DND-41 (cell line): ENCODE measurements around the gene TSPAN18.

Experiments used
- ATAC-seq: fragments of 200-7000 bp; cut with Tn5 transposase; 3 replicates; pipeline ENCODE4 v1.9.1; 2021; ENCODE audit warnings: low read depth; ENCODE audit not compliant: insufficient read depth
- DNase-seq: peaks from one replicate; pipeline ENCODE4 v3.0.0-alpha.2; 2020
- H2AFZ ChIP-seq: 2 replicates; pipeline ENCODE4 v1.6.0; 2012; ENCODE audit warnings: low read depth, low read length
- H3K27ac ChIP-seq: 2 replicates; pipeline ENCODE4 v1.5.1; 2012; ENCODE audit warnings: low read length, inconsistent platforms
- H3K27me3 ChIP-seq: fragments of 200-600 bp; sonication (generic); 2 replicates; pipeline ENCODE4 v1.6.0; 2012; ENCODE audit warnings: low read length, mild to moderate bottlenecking, inconsistent platforms; ENCODE audit not compliant: insufficient read depth, poor library complexity
- H3K36me3 ChIP-seq: 2 replicates; pipeline ENCODE4 v1.5.1; 2012; ENCODE audit warnings: low read length, inconsistent platforms; ENCODE audit not compliant: insufficient read depth
- H3K4me1 ChIP-seq: 2 replicates; pipeline ENCODE4 v1.5.1; 2012; ENCODE audit warnings: mild to moderate bottlenecking, low read length; ENCODE audit not compliant: insufficient read depth
- H3K4me2 ChIP-seq: 2 replicates; pipeline ENCODE4 v1.6.0; 2012; ENCODE audit warnings: mild to moderate bottlenecking, moderate library complexity, low read length, inconsistent platforms; ENCODE audit not compliant: insufficient read depth
- H3K4me3 ChIP-seq, 2 experiments: fragments of 200-600 bp in 1 of 2; shearing (Covaris generic) in 1 of 2; 2 replicates each; pipeline ENCODE4 v1.5.1; 2012 to 2016; ENCODE audit warnings: inconsistent platforms in 2 of 2, low read length in 2 of 2, mild to moderate bottlenecking in 2 of 2, low read depth in 1 of 2, moderate library complexity in 1 of 2
- H3K79me2 ChIP-seq: 2 replicates; pipeline ENCODE4 v1.6.0; 2012; ENCODE audit warnings: low read length, inconsistent platforms; ENCODE audit not compliant: insufficient read depth
- H3K9ac ChIP-seq: 2 replicates; pipeline ENCODE4 v1.6.0; 2012; ENCODE audit warnings: low read depth, mild to moderate bottlenecking, inconsistent platforms, low read length, moderate library complexity
- H3K9me3 ChIP-seq: 2 replicates; pipeline ENCODE4 v1.5.1; 2012; ENCODE audit warnings: low read length, moderate library complexity, mild to moderate bottlenecking, inconsistent platforms; ENCODE audit not compliant: insufficient read depth, severe bottlenecking
- H4K20me1 ChIP-seq: 2 replicates; pipeline ENCODE4 v1.6.0; 2012; ENCODE audit warnings: low read length; ENCODE audit not compliant: insufficient read depth
- CTCF ChIP-seq: IDR thresholded peaks from 2 replicates; pipeline ENCODE4 v1.5.1; 2012; ENCODE audit warnings: borderline replicate concordance, low read length, moderate library complexity, mild to moderate bottlenecking; ENCODE audit not compliant: poor library complexity, severe bottlenecking; ENCODE audit errors: extremely low read depth
- EZH2 ChIP-seq: IDR thresholded peaks from 3 replicates; pipeline ENCODE4 v1.6.1; 2012; ENCODE audit warnings: borderline replicate concordance, low read depth, mild to moderate bottlenecking, moderate library complexity, low read length, inconsistent platforms; ENCODE audit not compliant: severe bottlenecking

Gene TSPAN18

GRCh38 chr11:44729713-44730112 lies 3.0 kb downstream of the TSPAN18 start:
- DNase-seq (no peak), ATAC-seq (no peak)
- H3K36me3 ChIP-seq, result no peaks in the 10 kb centered on the region
- H3K4me1 ChIP-seq, result peaks cover 3% of the 10 kb centered on the region; the same call in 1 of the 2 replicates
- no peak overlapping the region for H3K4me3 ChIP-seq
- no peaks in the 10 kb centered on the region for H3K9me3 ChIP-seq
- TF ChIP-seq EZH2 (no peak), CTCF (no peak)
- no peaks in the 10 kb centered on the region for H3K79me2 ChIP-seq
- H3K27ac ChIP-seq, result no peak overlapping the region
- H2AFZ ChIP-seq, result no peak overlapping the region
- no peak overlapping the region for H3K9ac ChIP-seq
- peaks cover 23% of the 10 kb centered on the region for H3K27me3 ChIP-seq
- no peak overlapping the region for H3K4me2 ChIP-seq
- no peaks in the 10 kb centered on the region; the same call in 1 of the 2 replicates for H4K20me1 ChIP-seq

GRCh38 chr11:44730775-44731174 lies 4.0 kb downstream of the TSPAN18 start:
- H3K4me3 ChIP-seq, result no peak overlapping the region
- no peaks in the 10 kb centered on the region; the same call in 1 of the 2 replicates for H4K20me1 ChIP-seq
- DNase-seq, result no peak
- H3K36me3 ChIP-seq, result no peaks in the 10 kb centered on the region
- H3K9ac ChIP-seq, result no peak overlapping the region
- no peak for TF ChIP-seq CTCF
- H3K79me2 ChIP-seq, result no peaks in the 10 kb centered on the region
- H3K27me3 ChIP-seq, result peaks cover 23% of the 10 kb centered on the region
- peaks cover 3% of the 10 kb centered on the region; the same call in 1 of the 2 replicates for H3K4me1 ChIP-seq
- H2AFZ ChIP-seq, result no peak overlapping the region
- no peak overlapping the region for H3K4me2 ChIP-seq
- H3K9me3 ChIP-seq, result no peaks in the 10 kb centered on the region
- no peak for ATAC-seq
- H3K27ac ChIP-seq, result no peak overlapping the region

GRCh38 chr11:44731685-44732430 lies 5.1 kb downstream of the TSPAN18 start:
- Histone ChIP-seq H2AFZ (no peak overlapping the region), H3K9ac (no peak overlapping the region), H3K27ac (no peak overlapping the region), H3K4me3 (no peak overlapping the region), H3K36me3 (no peaks in the 10 kb centered on the region), H3K9me3 (no peaks in the 10 kb centered on the region), H3K27me3 (peaks cover 23% of the 10 kb centered on the region), H4K20me1 (no peaks in the 10 kb centered on the region; the same call in 1 of the 2 replicates), H3K4me2 (no peak overlapping the region), H3K79me2 (no peaks in the 10 kb centered on the region), H3K4me1 (peaks cover 3% of the 10 kb centered on the region; the same call in 1 of the 2 replicates)
- ATAC-seq (no peak), DNase-seq (no peak)
- TF ChIP-seq CTCF (no peak), EZH2 (no peak)
